AG04450 (cell line): ENCODE results near the gene CNTN5. TPM values are rescaled to one million over a fixed set of nuclear protein-coding genes. Genes with fewer than 3 reads are reported as not detected.

Experiments used
- CTCF ChIA-PET: fragments of 300-600, 350-600 bp; formaldehyde crosslinking; extraction: SDS; loops from one replicate; lab custom pipeline; 2022; ENCODE audit warnings: antibody characterized with exemption, inconsistent platforms; lab: Charles Lee
- POLR2A ChIA-PET: fragments of 350-600 bp; formaldehyde crosslinking; extraction: SDS; loops from one replicate; lab custom pipeline; 2021; ENCODE audit warnings: antibody characterized with exemption, inconsistent platforms; lab: Yijun Ruan, JAX
- DNase-seq: peaks from one replicate; pipeline ENCODE4 v3.0.0-alpha.2; 2011; ENCODE audit warnings: low read depth, low spot score
- H3K27ac ChIP-seq: one replicate; pipeline ENCODE4 v1.5.1; 2012; ENCODE audit warnings: low read depth, low read length, control low read depth
- H3K27me3 ChIP-seq: one replicate; pipeline ENCODE4 v1.6.0; 2012; ENCODE audit warnings: low read length; ENCODE audit not compliant: control insufficient read depth, insufficient read depth
- H3K4me3 ChIP-seq: 2 replicates; pipeline ENCODE4 v1.5.1; 2011; ENCODE audit warnings: mild to moderate bottlenecking, low read depth, low read length, control low read depth
- H3K9me3 ChIP-seq: 2 replicates; pipeline ENCODE4 v1.5.1; 2012; ENCODE audit warnings: low read length; ENCODE audit not compliant: control insufficient read depth, insufficient read depth
- CTCF ChIP-seq: IDR thresholded peaks from 2 replicates; pipeline ENCODE4 v1.5.1; 2011; ENCODE audit warnings: low read depth, low read length, control low read depth, inconsistent platforms
- polyA plus RNA-seq: library from polyadenylated mRNA; depleted of rRNA; stranded (reverse); fragments of >200 nt; gene quantifications from 2 replicates; pipeline ENCODE4 v1.2.3, GENCODE V29; 2011

Gene CNTN5
- polyA plus RNA-seq, 1 experiment: not detected

GRCh38 chr11:100396266-100396665 is 1375.5 kb downstream of the CNTN5 start:
- H3K4me3 ChIP-seq: no peak overlapping the region
- no peaks in the 10 kb centered on the region for H3K9me3 ChIP-seq
- ChIA-PET POLR2A (no interaction called here), CTCF (interaction anchor here (0.6 kb wide), 1 partner anchor 27 kb away, joined by 3 read pairs; no protein-coding TSS in a partner anchor)
- no peak for DNase-seq
- H3K27ac ChIP-seq: no peak overlapping the region
- no peak for TF ChIP-seq CTCF
- peaks cover 3% of the 10 kb centered on the region for H3K27me3 ChIP-seq

GRCh38 chr11:100397401-100397800 is 1376.7 kb downstream of the CNTN5 start:
- ChIA-PET POLR2A (no interaction called here), CTCF (no interaction called here)
- no peak overlapping the region for H3K4me3 ChIP-seq
- no peak for TF ChIP-seq CTCF
- H3K27me3 ChIP-seq: no peaks in the 10 kb centered on the region
- no peaks in the 10 kb centered on the region for H3K9me3 ChIP-seq
- no peak for DNase-seq
- H3K27ac ChIP-seq: no peak overlapping the region

- no peak overlapping the region for H3K4me3 ChIP-seq
- no peaks in the 10 kb centered on the region for H3K27me3 ChIP-seq
- DNase-seq: peak; percentile 52
- H3K9me3 ChIP-seq: peaks cover 8% of the 10 kb centered on the region; the same call in 1 of the 2 replicates
- H3K27ac ChIP-seq: no peak overlapping the region
- CTCF ChIA-PET: no interaction called here
- POLR2A ChIA-PET: no interaction called here
- TF ChIP-seq CTCF: no peak
Measured at GRCh38 chr11:100403816-100404215, 1383.1 kb downstream of the CNTN5 start.

- H3K4me3 ChIP-seq: no peak overlapping the region
- TF ChIP-seq CTCF: no peak
- no peaks in the 10 kb centered on the region for H3K27me3 ChIP-seq
- ChIA-PET POLR2A (no interaction called here), CTCF (no interaction called here)
- DNase-seq: no peak
- H3K27ac ChIP-seq: no peak overlapping the region
- H3K9me3 ChIP-seq: peaks cover 8% of the 10 kb centered on the region
Measured at GRCh38 chr11:100404907-100405306, 1384.2 kb downstream of the CNTN5 start.
